NCI-H1930 (cell line): ENCODE results near the gene GRM7.

Experiments
- DNase-seq, 2 experiments: peaks; one replicate each; lab custom pipeline; 2025; lab: John Stamatoyannopoulos, UW

Gene GRM7

DNA sequence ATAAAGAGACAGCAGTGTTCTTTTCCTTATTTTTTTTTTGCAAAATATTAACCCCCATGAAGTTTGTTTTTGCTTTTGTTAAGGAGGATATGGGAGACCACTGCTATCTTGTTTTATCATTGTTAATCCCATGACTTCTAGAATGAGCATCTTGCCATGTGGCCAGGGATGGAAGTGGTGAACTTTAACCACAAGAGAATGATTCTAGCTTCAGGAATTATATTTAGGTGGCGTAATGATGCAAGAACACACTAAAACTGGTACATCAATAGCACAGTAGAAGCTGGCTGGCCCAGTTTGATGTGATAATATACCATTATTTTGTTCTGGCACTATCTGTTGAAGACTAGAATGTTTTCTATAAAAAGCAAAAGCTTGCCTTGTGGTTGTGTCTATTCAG, 720.9 kb downstream of the GRM7 start:
- DNase-seq, result no peak

DNA sequence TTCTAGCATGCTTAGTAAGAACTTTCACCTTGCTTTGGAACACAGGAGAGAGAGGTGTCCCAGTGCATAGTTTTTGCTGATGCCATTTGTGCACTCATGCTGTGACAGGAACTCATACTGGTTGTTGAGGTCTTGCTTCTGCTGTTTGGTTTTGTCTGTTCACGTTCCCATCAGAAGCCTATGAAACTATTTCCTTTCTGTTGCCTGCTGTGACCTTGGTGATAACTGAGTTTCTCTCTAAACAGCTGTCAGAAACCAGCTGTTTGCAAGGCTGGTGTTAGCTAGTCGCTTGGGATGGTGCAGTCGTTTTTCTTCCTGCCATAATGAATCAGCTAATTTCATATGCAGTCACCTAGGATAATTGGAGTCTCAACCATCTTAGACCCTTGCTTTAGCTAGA, 724.1 kb downstream of the GRM7 start:
- DNase-seq, result no peak

GRCh38 chr3:7588236-7588635, 727.3 kb downstream of the GRM7 start:
- DNase-seq, result no peak

- DNase-seq, result no peak
Observed at GRCh38 chr3:7589526-7589925, 728.6 kb downstream of the GRM7 start.

GRCh38 chr3:7602297-7602696, 741.4 kb downstream of the GRM7 start:
- no peak for DNase-seq

GRCh38 chr3:7607083-7607482, 746.2 kb downstream of the GRM7 start:
- no peak for DNase-seq

DNA sequence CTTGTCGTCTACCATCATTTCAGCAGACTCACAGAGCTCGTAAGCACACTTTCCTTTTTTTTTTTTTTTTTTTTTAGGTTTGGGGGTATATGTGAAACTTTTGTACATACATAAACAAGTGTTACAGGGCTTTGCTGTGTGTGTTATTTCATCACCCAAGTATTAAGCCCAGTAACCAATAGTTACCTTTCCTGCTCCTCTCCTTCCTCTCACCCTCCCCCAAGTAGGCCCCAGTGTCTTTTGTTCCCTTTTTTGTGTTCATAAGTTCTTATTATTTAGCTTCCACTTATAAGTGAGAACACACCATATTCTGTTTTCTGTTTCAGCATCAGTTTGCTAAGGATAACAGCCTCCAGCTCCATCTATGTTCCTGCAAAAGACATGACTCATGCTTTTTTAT, 746.8 kb downstream of the GRM7 start:
- no peak for DNase-seq

DNA sequence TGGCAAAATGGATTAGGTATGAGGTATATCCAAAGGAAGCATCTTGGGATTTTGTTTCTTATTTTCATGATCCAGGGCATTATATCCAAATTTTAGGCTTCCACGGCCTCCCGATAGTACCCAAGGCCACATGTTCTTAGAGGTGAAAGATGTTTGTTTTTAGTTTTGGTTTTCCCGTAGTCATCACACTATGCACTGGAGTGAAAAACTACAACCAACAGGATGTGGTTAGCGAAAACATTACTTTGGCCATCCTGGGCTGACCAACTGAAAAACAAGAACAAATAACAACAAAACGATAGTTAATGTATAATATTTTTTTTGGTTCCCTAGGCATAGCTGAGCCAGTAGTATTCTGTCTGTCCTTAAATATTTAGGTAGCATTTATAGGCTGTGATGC, 749.7 kb downstream of the GRM7 start:
- DNase-seq, result no peak

DNA sequence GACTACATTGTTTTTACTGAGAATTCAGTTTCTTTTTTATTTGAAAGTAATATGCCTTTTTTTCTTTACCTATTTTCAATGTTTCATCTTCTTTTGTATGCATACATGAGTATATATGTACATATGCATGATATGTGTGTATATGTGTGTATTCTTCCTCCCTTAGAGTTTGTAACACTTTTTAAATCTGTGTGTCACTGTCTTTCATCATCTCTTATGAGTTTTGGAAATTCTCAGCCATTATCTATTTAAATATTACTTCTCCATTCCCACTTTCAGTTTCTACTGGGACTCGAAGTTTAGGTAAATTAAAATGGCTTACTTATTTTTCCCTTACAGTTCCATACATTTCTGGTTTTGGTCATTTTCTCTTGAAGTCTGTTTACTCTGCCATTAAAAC, 754.1 kb downstream of the GRM7 start:
- no peak for DNase-seq

DNA sequence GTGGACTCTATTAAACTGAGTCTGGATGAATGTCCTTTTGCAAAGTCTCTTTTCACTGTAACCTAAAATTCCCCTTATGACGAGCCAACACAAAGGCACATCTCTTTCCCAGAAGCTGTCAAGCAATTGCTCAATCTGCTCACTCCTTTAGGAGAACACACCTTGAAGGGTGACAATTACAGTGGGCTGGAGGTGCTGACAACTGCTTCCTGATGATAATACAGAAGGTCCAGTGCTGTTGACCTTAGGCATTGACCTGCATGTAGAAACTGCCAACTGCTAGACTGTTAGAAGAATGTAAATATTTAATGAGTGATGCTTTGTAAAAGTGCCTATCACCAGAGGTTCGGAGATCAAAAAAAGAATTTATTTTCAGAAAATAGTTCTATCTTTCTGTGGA, 757.7 kb downstream of the GRM7 start:
- no peak for DNase-seq

DNA sequence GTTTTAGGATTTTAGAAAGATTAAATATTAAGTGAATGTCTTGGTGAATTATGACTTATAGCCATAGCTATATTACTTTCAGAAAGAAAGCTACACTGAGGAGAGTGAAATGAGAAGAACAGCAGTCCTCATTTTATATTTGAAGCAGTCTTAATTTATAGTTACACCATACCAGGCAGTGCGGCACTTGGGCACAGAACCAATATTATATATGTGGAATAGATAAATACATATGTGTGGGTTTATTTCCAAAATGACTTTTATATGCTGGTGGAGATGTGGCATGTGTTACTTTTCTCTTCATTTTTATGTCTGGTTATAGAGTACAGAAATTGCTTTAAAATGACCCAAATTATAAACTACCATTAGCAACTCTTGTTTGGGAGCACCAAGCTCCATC, 759.5 kb downstream of the GRM7 start:
- DNase-seq, result no peak

DNA sequence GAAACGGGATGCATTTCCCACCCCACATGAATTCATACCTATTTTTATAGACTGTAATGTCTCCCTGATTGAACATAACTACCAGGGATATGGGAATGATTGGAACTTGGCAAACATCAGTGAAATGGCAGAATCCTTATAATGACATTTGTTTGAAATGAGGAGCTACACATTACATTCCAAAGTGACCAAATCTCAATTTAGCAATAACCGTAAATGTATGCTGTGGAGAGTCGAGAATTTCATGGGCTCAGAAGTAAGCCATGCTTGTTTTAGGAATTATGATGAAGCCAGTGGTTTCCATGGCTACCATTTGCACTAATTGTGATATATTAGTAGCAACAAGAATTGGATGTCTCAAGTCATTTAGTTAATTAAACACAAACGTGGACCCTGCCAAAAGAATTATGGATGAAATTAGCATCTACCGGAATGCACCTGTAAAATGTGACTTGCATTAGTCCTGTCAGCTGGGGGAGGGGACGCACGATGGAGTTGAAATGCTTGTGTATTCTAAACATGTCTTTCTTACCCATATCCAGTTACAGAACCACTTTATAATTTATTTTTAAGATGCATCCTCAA, 760.2 kb downstream of the GRM7 start:
- no peak for DNase-seq

DNA sequence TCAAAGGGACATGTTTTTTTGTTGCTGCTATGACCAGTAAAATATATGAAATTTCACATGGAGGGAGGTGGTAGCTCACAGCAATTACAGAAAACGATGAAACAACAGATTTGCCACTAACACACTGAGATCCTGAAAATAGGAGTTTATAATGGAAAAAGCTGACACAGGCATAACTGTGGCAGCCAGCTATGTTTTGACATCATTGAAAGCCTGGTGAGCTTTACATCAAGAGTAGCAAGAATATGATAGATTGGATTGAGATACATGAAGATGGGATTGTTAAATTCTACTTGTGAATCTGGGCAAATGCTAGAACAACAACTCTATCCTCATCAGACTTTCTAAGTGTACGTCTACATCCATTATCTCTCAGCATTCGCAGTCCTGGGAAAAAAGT, 760.7 kb downstream of the GRM7 start:
- DNase-seq, result no peak

- DNase-seq, result no peak
Observed at GRCh38 chr3:7625021-7625420, 764.1 kb downstream of the GRM7 start.

DNA sequence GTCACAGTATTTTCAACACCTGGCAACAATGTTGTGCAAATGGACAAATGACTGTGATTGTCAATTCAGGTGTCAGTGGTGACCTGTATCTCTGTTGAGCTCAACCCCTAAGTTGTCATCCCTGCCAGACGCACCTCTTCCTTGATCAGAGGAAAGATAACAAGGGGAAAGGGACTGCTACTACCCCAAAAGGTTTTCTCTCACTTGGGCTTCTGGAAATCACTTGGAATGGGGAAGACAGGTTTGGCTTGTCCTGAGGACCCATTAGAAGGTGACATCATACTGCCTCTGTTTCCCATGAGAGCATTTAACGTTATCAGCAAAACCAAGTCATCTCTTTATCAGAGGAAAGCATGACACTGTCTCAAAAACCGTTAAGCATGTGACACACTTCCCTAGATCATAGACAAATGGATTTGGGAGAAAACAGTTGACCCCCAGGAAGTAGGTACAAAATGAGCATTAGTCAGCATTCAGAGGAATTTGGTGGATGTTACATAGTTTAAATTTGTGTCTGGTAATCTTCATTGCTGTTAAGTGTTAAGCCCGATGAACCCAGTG, 769.5 kb downstream of the GRM7 start:
- no peak for DNase-seq

- no peak for DNase-seq
Observed at GRCh38 chr3:7630925-7631324, 770.0 kb downstream of the GRM7 start.

DNA sequence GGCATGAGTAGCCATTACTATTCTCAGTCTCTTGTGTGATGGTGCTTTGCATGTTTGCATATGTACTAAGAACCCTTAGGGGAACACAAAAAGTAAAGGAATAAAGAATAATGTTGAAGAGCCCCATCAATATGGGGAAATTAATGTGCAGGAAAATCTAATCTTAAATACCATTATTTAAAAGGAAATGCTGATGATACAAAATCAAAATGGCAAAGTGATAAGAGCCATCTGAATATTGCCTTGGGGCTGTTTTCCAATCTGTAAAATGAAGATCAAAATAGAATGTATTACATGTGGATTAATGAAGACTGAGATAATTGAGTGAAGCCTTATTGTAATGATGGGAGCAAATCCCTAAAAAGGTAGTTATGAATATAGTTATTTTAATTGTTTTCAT, 771.4 kb downstream of the GRM7 start:
- DNase-seq, result no peak

DNA sequence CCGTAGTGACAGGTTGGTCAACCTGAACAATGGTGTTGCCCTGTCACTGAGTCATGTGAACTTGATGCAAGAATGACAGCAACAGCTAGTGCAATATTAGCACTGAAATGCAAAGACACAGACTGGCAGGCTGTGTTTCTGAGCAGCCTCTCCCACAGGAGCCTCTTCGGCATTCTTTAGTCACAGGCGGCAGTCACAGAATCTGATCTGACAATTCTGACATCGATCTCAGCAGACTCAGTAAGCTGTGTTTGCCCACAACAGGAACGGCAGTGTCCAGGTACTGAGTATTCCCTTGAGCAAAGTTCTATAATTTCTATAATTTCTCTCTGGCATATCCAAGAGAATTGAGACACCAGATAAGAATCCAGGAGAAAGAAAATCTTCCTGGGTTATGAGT, 776.8 kb downstream of the GRM7 start:
- no peak for DNase-seq

- DNase-seq, result no peak
Observed at GRCh38 chr3:7638103-7638502, 777.2 kb downstream of the GRM7 start.

DNA sequence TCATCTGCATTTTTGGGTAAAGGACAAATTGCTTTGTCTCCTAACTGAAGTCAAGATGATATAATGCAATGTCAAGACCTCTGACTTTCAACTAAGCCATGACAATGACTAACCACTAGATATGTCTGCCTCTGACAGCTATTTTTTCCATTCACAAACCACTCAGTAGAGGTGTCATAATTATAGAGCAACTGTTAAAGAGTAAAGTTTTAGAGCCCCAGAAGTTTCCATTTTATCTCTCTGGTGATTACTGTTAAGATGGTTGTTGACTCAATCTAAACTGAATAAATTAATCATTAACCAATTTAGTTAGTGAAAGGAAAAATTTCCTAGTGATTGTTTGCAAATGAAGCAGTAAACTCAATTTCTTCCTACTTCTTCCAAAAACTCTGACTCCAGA, 779.9 kb downstream of the GRM7 start:
- no peak for DNase-seq

DNA sequence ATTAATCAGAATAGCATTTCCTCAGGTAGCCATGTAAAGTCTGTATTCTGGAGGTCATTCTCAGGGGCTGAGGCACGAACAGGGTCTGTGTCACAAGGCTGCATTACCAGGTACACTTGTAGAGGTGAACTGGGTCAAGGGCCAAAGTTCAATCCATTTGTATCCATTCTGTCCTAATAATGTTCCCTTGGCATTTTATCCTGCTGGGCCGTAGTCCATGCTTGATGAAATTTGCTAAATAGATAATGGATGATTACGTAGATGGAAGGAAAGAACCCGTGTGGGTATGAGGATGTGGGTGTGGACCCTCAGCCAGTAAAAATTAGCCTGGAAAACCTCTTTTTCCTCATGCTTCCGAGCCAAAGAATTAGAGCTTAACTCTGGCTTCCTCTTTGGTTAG, 785.9 kb downstream of the GRM7 start:
- DNase-seq, result no peak

DNA sequence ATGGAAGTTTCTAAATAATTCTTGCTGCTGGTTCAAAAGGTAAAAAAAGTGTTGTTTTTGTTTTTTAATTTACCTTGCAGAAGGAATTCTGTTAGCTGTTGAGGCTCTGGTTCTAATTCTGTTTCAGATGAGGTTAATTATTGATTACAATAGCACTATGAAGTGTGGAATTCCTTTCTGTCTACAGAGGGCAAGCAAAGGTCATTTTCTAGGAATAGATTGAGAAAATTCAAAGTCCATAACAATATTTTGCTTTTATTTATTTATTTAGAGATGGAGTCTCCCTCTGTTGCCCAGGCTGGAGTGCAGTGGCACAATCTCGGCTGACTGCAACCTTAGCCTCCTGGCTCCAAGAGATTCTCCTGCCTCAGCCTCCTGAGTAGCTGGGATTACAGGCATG, 789.6 kb downstream of the GRM7 start:
- no peak for DNase-seq

GRCh38 chr3:7651274-7651673, 790.4 kb downstream of the GRM7 start:
- DNase-seq, result no peak
